IMR-90 (cell line): ENCODE measurements around the gene SLC39A11.

Experiments used
- CHD1 ChIP-seq: IDR thresholded peaks from 2 replicates; pipeline ENCODE4 v1.6.1; 2012; ENCODE audit warnings: low read depth, low read length, improper control_type of control experiment
- CTCF ChIP-seq: conservative IDR thresholded peaks from 2 replicates; pipeline ENCODE4 v1.5.1; 2012; ENCODE audit warnings: mild to moderate bottlenecking, low read depth, low read length, improper control_type of control experiment
- MXI1 ChIP-seq: IDR thresholded peaks from 2 replicates; pipeline ENCODE4 v1.6.1; 2012; ENCODE audit warnings: low read depth, mild to moderate bottlenecking, low read length, moderate library complexity, borderline replicate concordance
- POLR2A ChIP-seq: IDR thresholded peaks from 2 replicates; pipeline ENCODE4 v1.6.1; 2012; ENCODE audit warnings: mild to moderate bottlenecking, low read depth, low read length
- TF ChIP-seq, protein P1 (sequence below): fragments of 150-350 bp; IDR thresholded peaks from 2 replicates; pipeline ENCODE4 v1.6.1; 2017; ENCODE audit warnings: mild to moderate bottlenecking, antibody characterized with exemption, low read length, low read depth
- TF ChIP-seq, protein P2 (sequence below): fragments of 150-350 bp; IDR thresholded peaks from 2 replicates; pipeline ENCODE4 v1.6.1; 2016; ENCODE audit warnings: low read depth, mild to moderate bottlenecking, low read length, moderate library complexity, borderline replicate concordance

DNA sequence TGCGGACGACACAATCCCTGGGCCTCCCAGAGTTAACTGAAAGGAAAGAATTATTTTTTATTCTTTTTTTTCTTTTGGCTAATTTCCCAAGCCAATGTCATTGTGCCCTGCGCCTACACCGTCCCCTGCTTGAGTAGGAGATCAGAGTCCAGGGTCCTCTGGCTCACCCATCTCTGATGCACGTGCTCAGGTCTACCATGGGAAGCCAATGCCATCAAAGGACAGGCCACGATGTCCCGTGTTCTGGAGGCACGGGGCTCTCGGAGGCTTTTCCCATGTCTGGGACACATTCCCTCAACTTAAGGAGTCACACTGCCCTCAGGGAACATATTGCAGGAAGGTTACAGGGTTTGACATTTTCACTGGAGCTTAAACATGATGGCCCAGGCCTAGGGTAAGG lies 123.7 kb downstream of the SLC39A11 start:
- TF ChIP-seq CTCF (no peak), POLR2A (no peak), CHD1 (no peak), MXI1 (no peak)
- TF ChIP-seq, protein P1, sequence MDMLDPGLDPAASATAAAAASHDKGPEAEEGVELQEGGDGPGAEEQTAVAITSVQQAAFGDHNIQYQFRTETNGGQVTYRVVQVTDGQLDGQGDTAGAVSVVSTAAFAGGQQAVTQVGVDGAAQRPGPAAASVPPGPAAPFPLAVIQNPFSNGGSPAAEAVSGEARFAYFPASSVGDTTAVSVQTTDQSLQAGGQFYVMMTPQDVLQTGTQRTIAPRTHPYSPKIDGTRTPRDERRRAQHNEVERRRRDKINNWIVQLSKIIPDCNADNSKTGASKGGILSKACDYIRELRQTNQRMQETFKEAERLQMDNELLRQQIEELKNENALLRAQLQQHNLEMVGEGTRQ = no peak
- TF ChIP-seq, protein P2, sequence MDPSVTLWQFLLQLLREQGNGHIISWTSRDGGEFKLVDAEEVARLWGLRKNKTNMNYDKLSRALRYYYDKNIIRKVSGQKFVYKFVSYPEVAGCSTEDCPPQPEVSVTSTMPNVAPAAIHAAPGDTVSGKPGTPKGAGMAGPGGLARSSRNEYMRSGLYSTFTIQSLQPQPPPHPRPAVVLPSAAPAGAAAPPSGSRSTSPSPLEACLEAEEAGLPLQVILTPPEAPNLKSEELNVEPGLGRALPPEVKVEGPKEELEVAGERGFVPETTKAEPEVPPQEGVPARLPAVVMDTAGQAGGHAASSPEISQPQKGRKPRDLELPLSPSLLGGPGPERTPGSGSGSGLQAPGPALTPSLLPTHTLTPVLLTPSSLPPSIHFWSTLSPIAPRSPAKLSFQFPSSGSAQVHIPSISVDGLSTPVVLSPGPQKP = no peak
